K562 (cell line): Measurements from ENCODE around the gene MYO15B.

Experiments
- CEBPB ChIP-seq: fragments of 450-650 bp; IDR thresholded peaks from 2 replicates; pipeline ENCODE4 v1.6.1; 2016; ENCODE audit warnings: missing genetic modification characterization, missing compliant biosample characterization
- CTCF ChIP-seq, 3 experiments: IDR thresholded peaks in 2 of 3; conservative IDR thresholded peaks in 1 of 3; 2 replicates each; pipeline ENCODE4 v1.5.1; 2011 to 2012; ENCODE audit warnings: low read length in 3 of 3, mild to moderate bottlenecking in 3 of 3, control low read depth in 2 of 3, improper control_type of control experiment in 1 of 3, inconsistent platforms in 1 of 3, low read depth in 1 of 3, mixed read lengths in 1 of 3, moderate library complexity in 1 of 3; ENCODE audit not compliant: insufficient read depth in 2 of 3
- HMGXB4 ChIP-seq: sonication (generic); formaldehyde crosslinking; IDR thresholded peaks from 2 replicates; pipeline ENCODE4 v1.8.1; 2023; ENCODE audit warnings: mild to moderate bottlenecking, missing genetic modification reagents
- KLF1 ChIP-seq: fragments of 450-650 bp; IDR thresholded peaks from 2 replicates; pipeline ENCODE4 v1.6.1; 2016; ENCODE audit warnings: missing genetic modification characterization, missing compliant biosample characterization
- MAZ ChIP-seq, 2 experiments: fragments of 450-650 bp in 1 of 2; sonication (generic) in 1 of 2; formaldehyde crosslinking; IDR thresholded peaks in 1 of 2; conservative IDR thresholded peaks in 1 of 2; 2 replicates each; pipeline versions ENCODE4 v1.4.0 to v1.5.0; 2020; ENCODE audit warnings: mild to moderate bottlenecking in 1 of 2, missing genetic modification reagents in 1 of 2
- SMAD1 ChIP-seq: fragments of 150-350 bp; IDR thresholded peaks from 2 replicates; pipeline ENCODE4 v1.6.1; 2014; ENCODE audit warnings: low read length, low read depth; ENCODE audit not compliant: partially characterized antibody
- SRSF9 ChIP-seq: fragments of 200-400 bp; formaldehyde crosslinking; IDR thresholded peaks from 2 replicates; pipeline ENCODE4 v1.6.1; 2017; ENCODE audit warnings: low read depth, low read length, borderline replicate concordance
- TAF9B ChIP-seq: fragments of 450-650 bp; IDR thresholded peaks from 2 replicates; pipeline ENCODE4 v1.6.1; 2018; ENCODE audit warnings: mild to moderate bottlenecking; ENCODE audit not compliant: partially characterized antibody
- USF1 ChIP-seq: sonication (generic); formaldehyde crosslinking; IDR thresholded peaks from 2 replicates; pipeline ENCODE4 v1.9.0; 2022; ENCODE audit warnings: mild to moderate bottlenecking, missing genetic modification reagents
- ZBTB40 ChIP-seq, 2 experiments: fragments of 450-650 bp in 1 of 2; sonication (generic) in 1 of 2; formaldehyde crosslinking in 1 of 2; IDR thresholded peaks; 2 replicates each; pipeline versions ENCODE4 v1.7.1 to v1.9.0; 2016 to 2022; ENCODE audit warnings: inconsistent platforms in 1 of 2, mild to moderate bottlenecking in 1 of 2, missing genetic modification reagents in 1 of 2
- ZBTB8A ChIP-seq: fragments of 450-650 bp; IDR thresholded peaks from 2 replicates; pipeline ENCODE4 v1.6.1; 2018; ENCODE audit warnings: mild to moderate bottlenecking, moderate library complexity; ENCODE audit not compliant: partially characterized antibody
- ZHX1 ChIP-seq: fragments of 150-350 bp; conservative IDR thresholded peaks from 2 replicates; pipeline ENCODE4 v1.6.1; 2014; ENCODE audit warnings: low read length
- ZNF232 ChIP-seq: sonication (generic); formaldehyde crosslinking; IDR thresholded peaks from 2 replicates; pipeline ENCODE4 v1.8.0; 2022; ENCODE audit warnings: mild to moderate bottlenecking, missing genetic modification reagents

GRCh38 chr17:75650874-75651273 lies 63.3 kb downstream of the MYO15B start:
- TF ChIP-seq ZBTB40 (IDR thresholded peaks at IDR 0.05): no peak
- no peak for TF ChIP-seq ZBTB40 (CRISPR knock-in tag; IDR thresholded peaks at IDR 0.05)
- no peak for TF ChIP-seq HMGXB4 (CRISPR knock-in tag)
- no peak for TF ChIP-seq TAF9B
- TF ChIP-seq CEBPB (tag): no peak
- no peak for TF ChIP-seq KLF1
- no peak for TF ChIP-seq SRSF9
- TF ChIP-seq MAZ (CRISPR knock-in tag; conservative IDR thresholded peaks at IDR 0.05 in 1 of 2, IDR thresholded peaks at IDR 0.05 in 1 of 2): no peak
- no peak for TF ChIP-seq ZBTB8A
- TF ChIP-seq USF1: no peak
- TF ChIP-seq ZHX1: no peak
- no peak for TF ChIP-seq CTCF (IDR thresholded peaks at IDR 0.05 in 2 of 3, conservative IDR thresholded peaks at IDR 0.05 in 1 of 3; ENCODE audit: insufficient read depth in 2 of 3, low read depth in 1 of 3, low read length in 3 of 3)
- no peak for TF ChIP-seq SMAD1
- no peak for TF ChIP-seq ZNF232 (CRISPR knock-in tag)
